ENCODE measurements around the gene ELAVL2.

The ELAVL2 gene

DNA sequence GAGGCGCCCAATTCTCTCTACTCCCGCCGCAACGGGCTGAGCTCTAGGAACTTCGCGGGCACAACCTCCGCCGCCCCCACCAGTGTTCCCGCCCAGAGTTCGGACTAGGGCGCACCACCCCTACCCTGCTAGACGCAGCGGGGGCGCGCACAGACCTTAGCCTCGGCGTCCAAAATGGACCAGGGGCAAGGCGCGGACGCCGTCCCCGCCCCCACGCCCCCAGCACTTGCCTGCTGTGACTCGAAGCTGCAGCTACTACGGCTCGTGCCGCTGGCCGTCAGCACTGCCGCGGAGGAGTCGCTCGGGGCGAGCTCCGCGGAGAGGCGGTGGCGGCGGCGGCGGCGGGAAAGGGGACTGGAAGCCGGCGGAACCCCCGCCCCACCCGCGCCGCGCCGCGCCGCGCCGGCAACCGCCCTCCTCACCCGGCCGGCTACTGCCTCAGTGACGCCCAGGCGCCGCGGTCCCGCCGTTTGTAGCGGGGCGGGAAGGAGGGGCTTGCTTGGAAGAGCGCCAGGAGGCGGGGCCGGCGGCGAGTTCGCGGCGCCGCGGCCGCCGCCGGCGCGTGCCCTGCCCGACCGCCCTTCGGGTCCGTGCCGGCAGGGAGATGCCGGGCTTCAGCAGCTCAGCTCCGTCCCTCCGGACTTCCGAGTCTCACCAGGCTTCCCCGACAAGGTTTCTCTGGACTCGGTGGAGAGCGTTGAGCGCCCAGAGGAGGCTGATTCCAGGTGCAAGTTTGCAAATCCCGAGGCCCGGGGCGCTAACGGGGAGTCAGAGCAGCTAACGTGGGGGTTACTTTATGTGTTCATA is 4.5 kb downstream of the ELAVL2 start:
- DNase-seq, result peak; percentile 65 to 79

DNA sequence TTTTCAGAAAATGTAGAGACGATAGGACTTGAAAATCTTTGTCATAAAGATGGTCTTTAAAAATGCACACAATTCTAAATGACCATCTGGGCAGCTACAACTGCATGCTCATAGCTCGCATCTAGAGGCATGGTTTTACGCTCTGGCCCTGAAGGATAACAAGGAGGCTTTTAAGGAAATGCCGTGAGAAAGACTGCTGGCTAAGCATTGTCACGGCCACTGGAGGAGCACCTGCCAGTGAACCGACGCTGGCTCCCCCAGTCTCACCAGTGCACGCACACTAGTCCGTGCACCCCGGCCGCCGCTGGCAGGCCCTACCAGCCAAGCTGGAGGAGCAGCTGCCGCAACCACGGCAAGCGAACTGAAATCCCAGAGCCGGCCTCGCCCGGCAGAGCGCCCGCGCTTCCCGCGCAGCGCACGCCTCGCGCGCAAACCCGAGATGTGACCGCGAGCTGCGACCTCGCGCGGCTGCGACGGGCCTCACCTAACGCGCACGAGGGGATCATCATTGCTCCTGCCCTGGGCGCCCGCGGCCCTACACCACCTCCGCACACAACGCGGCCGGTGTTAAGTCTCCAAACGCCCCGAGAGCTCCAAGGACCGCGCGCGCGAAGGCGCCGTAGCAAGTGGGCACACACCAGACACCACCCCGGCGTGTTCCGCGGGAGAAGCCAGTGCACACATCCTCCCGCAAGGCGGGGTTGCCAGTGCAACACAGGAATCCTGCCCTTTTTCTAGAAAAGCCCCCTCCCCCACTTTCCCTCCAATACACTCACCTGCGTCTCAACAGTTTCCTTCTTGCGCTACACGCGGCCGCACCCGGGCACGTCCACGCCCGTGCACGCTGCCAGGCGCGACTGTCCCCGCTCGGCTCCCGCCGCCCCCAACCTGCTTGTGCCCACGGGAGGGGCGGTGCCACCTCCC is 5.3 kb downstream of the ELAVL2 start:
- DNase-seq, result peak; percentile 51 to 72

DNA sequence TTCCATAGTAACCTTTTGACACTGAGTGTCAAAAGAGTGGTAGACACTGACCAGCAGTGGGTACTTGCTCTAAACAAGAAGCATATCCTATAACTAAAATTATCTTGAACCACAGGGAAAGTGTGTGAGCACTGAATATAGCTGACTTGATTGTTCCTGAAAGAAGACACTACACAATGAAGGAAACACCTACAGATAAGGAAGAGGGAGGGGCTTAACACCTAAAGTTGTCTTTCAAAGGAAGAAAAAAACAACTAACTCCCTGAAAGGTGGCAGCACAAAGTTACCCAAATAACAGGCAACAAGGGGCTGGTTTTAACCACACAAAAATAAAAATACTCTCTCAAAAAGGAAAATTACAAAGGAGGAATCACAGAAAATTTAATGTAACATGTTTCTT is 6.6 kb downstream of the ELAVL2 start:
- no peak for DNase-seq

DNA sequence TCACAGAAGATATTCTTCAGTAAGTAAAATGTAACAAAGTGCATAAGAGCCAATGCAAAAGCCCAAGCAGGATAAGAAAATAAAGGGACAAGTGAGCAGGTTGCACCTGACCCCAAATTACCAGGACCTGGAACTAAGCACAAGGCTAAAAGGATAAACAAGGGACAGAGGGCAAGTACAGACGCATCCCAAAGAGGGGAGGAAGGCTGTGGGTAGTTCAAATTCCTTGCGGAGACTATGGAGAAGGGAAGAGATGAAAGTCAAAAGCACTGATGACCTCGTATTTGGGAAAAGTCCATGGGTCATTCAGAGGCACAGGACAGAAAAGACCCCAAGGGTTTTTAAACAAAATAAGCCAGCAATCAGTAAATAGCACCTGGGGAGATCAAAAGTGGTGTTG is 11.8 kb downstream of the ELAVL2 start:
- DNase-seq, result no peak

DNA sequence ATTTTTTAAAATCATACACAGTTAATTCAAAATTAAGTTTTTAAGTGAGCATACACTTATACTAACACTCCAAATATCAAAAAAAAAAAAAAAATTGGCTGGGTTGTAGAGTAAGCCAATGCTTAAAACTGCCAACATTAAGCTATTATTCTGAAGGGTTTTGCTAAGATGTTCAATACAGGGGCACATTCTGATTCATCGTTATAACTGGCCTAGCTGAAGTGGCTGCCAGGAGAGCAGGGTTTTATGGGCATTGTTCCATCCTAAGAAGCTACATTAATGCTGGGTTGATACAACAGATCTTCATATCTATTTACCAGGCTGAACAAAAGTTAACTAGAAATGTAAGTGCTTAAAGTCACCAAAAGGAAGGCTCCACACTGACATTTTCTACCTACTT is 13.4 kb downstream of the ELAVL2 start:
- DNase-seq, result no peak

DNA sequence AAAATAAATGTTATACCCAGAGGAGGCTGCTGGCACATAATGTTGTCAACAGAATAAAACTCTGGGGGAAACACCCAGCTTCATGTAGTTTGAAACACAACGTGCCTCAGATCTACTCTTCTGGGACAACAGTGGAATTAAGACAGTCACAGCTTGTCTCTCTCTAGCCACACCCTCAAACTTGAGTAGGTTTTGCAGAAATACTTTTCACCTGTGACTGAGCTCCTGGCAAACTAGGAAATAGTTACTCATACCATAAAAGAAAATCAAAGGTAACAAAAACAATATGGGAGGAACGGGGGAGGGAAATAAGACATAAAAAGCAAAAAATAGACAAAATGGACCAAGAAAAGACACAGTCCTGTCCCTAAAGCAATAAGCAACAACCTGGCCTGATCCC is 14.4 kb downstream of the ELAVL2 start:
- DNase-seq, result no peak

DNA sequence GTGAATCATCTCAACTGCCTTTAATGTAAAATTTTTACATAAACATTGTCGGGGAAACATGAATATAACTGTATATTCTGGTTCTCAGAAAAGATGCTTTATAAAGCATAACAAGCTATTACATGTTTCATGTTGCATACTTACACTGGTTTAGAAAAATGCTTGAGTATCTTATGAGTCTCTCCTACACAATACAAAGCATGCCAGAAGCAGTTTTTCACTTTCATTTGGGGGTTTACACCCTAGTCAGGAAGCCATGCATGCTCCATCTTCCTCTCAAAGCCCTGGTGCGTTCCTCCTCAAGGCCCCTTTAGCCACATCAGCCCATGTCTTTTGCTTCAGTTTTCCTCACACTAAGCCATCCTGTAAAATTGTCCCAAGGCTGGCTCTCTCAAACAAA is 22.8 kb downstream of the ELAVL2 start:
- DNase-seq, result no peak

DNA sequence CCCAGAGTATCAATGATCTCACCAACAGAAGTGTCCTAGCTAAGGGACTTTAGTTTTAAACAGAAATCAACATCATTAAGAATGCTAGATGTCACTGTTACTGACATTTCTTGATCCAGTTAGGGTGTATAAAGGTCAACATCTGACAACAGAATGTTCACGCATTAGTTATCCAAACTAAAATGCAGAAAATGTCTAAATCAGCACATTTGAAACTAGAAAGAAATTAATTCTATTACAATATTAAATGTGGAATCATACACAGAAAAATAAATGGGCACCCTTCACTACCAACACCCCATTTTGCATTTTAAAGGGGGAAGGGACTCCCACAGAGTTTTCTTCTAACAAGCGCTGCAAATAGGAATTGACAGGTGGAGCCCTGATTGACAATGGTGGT is 24.5 kb downstream of the ELAVL2 start:
- DNase-seq, result no peak

DNA sequence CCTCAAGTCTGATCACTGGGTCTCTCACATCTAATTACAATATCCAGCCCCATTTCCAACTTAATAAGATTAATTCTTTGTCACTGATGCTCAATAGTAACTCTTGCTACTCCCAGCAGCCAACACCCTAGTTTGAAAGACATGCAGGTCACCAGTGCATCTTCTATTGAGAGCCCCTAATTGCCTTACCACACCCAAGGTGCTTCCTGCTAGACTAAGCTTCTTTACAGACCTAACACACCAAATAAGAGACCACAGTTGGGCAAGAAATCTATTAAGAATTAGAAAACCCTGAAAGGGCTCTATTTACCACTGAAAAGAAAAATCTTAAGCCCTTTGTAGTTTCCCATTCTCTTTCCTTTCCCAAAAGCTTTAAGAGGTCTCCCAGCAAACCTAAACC is 26.5 kb downstream of the ELAVL2 start:
- DNase-seq, result no peak

DNA sequence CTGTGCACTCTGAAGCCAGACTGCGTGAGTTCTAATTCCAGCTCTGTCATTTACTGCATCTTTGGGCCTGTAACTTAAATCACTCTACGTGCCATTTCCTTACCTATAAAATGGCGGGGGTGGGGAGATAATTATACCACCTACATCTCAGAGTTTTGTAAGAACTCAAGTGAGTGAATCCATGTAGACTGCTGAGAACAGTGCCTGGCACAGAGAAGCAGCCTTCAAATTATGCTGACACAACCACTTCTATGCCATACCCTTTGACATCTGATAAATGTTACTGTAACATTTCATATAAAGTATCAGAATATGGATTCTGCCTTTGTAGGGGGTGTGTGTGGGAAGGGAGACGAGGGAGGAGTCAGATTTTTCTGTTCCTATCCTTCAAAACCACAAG is 27.7 kb downstream of the ELAVL2 start:
- no peak for DNase-seq

DNA sequence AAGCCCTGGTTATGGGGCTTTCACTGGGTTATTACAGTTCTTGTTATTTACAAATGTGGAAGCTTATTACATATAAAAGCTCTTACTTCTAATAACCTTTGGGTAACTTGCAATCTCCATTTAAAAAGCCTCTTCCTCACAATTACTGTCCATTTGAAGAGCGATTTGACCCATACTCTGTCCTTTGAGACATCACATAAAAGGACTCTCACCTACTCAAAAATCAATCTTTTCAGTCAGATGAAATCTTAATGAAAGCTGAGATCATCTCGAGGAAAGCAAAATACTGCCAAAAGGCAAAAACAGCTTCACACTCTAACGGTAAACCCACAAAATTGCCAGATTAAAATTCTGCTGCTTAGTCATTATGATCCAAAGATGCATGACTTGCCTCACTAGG is 29.8 kb downstream of the ELAVL2 start:
- DNase-seq, result no peak

DNA sequence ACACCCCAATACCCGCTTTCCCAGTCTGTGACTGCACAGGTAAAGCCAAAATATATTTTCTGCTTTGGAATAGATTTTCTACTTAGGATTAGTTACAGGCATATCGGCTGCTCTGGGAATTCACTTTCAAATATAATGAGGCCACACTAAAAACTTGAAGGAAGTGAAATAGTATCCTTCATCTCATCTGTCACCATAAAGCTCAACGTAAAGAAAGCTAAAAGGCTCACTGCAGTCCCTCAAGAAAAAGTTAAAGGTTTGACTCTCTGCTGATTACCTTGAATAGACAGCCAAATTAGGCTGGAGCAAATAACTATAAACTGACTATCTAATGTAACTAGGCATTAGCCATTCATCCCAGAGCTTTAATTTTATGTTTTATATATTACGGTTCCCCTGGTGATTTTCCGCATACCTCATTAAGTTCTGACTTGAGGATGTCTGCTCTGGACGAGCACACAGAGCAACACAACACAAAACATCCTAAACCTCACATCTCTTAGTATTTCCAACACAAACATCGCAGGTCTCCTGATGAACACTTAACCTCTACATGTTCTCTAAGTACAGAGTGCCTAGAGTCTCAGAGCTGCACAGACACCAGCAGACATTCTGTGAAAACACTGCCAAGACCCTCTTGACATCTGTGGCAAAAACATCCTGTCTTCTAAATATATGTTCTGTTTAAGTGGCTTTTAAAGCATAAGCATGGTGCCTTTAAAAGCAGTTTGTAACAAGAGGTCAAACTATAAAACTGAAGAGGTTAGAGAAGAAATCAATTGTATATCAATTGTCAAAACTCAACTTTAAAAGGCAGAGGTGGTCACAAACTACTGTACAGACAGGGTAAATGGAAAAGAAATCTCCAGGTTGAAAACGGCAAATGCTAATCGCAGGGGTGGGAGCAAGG is 35.4 kb downstream of the ELAVL2 start:
- DNase-seq, result peak in 1 of 2 experiments; percentile 11

DNA sequence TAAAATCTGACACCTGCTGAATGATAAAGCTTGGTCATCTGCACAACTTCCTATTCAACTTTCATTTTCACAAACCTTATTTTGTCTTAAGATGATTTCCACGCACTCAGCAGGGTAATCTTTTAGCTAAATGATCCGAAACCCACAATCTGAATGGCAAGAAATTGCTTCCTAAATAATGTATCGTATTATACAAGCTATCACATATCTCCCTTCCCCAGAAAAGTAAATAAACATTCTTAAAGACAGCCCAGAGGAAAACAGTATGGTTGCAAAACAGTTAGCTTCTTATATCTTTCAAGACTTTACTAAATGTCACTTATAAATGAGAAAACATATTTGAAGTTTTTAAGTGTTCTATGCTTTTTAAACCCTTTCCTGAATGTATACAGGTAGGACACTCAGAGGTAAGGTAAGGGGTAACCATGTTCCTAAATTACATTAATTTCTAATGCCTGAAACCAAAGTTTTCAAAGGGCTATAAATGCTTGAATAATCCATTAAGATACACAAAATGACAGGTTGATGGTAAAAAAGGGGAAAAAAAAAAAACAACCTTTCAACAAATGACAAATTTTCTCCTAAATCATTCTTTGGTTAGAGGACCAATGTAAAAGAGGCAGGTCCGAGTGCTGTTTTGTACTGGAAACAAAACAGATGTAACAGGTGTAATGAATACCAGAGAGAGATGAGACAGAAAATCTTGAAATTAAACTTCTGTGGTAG is 36.3 kb downstream of the ELAVL2 start:
- DNase-seq, result no peak

DNA sequence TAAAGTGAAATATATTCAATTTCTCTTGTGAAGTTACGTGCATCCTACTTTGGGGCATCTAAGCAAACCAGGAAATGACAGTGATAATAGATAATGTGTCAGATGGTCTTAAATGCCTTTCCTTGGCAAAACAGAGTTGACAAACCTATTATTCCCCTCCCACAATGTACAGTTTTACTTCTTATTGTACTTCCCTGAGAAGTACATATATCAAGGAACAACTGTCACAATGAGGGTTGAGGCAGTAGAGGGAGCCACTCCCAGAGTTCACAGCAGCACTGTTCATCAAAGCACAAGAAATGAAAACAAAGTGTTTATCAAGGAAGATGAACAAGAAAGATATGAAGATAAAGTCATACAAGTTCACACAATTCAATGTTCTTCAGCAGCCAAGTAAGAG is 41.1 kb downstream of the ELAVL2 start:
- DNase-seq, result no peak

DNA sequence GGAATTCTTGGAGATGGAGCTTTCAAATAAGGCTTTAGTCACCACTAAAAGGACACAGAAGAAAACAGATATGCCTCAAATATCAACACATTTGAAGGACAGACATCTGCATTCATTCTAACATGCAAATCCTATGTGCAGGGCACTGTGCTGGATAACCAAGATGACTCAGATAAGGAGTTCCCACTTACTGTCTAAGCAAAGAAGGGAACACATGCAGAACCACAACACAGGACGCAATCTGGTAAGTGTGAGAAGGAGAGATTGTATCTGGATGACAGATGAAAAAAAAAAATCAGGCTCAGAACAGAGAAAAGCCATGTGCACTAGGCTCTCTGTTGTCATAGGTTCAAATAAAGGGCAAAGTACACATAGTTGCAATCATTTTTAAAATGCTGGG is 42.5 kb downstream of the ELAVL2 start:
- no peak for DNase-seq

DNA sequence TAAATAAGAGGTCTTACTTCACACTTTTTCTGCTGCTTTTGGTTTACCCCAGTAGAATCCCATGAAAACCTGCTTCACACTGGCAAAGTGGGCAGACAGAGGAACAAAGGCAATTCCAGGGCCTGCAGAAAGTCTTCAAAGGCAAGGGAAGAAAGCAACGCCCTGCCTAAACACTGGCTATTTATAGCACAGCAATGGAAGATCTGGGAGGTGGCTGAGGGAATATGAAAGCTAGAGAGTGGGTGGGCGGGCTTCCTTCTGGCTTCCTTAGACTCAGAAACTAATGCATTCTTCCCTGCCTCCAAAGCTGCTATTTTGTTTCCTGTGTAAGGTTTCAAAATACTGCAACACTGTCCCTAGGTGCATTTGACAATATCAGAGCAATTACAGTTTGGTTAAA is 46.8 kb downstream of the ELAVL2 start:
- DNase-seq, result no peak

DNA sequence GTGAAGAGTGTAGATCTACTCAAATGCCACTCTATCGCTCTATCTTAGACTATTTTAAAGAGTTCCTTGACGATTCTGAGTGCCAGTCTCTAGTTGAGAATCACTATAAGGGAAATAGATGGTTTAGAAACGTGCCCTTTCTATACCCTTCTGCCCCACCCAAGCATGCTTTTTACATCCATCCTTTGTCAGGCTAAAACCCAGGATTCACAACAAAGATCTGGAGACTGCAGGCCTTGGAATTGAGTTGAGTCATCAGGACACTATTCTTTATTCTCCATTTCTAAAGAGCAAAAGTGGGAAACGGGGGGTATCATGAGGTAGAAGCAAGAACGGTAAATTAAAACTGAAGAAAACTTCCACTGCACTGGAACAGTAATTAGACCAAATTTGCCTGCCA is 48.7 kb downstream of the ELAVL2 start:
- no peak for DNase-seq

DNA sequence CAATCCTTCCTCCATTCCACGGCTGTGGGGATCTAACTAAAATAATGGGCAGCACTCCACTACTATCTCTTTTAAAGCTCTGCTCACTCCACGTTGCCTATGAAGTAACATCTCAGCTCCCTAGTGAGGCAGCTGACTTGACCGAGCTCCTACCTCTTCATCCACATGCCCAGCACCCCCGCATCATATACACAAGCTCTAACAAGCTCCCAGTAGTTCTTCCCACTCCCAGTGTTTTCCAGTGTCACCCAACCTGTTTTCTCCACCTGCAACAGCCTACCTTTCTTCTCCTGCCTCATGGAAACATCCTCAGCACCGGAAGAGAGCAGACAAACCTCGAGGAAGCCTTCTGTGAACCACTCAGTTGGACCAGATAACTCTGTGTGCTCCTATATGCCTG is 50.5 kb downstream of the ELAVL2 start:
- no peak for DNase-seq

DNA sequence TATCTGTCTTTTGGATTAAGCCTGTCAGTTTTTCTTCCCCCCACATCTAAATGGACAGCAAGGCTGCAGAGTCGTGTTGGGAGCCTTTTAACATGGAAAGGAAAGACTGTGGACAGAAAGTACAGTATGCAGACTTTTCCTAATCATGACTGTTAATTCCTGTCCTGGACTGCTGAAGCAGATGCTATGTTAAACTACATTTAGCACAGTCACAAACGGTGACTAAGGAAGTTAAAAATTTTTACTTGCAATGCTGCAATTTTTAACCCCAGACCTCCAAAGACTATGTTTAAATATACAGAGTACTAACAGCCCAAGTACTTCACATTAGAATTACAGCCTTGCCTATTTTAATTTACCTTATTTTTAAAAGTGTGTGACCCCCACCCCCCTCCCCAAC is 51.8 kb downstream of the ELAVL2 start:
- DNase-seq, result no peak

DNA sequence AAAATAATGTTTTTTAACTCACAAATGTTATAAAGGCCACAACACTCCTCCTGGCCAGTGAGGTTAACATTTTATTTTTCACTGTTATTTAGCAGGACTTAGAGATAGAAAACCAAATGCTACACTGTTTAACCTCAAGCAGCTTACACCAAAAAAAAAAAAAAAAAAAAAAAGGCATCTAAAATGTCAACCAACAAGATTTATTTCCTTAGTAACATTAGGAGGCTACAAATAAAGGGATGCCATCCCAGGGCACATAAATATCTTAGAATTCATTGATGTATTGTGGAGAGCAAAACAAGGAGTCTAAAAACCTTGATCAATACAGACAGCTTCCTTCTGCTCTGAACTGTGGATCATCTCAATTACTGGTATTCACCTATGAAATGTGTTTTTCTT is 53.7 kb downstream of the ELAVL2 start:
- no peak for DNase-seq

DNA sequence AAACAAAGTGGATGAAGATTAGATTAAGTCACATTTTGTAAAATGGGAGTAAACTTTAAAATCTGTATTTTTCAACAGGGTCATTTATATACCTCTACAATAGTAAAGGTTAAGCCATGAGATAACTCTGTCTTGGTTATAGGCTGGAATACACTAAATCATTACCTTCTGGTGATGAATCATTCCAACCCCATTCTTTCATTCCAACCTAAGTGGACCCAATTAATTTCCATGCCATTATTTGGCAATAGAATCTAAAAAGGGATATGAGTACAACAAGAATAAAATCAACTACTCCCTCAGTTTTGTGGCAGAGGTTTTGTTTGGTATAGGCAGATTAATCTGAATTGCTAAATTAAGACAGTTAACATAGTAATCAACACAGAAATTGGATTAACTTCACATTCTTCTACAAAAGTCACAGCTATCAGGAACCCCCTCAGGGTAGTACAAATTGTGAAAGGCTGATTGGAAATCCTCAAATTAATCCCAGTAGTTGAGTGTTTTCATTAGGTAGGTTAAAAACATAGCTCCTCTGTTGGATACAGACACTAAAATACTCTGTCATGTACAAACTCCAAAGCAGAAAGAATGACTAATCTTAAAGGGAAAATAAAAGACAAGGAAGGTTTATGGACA is 54.2 kb downstream of the ELAVL2 start:
- DNase-seq, result no peak
